Measurements from ENCODE around the gene STAM2. TPM values are rescaled to one million over a fixed set of nuclear protein-coding genes. Genes with fewer than 3 reads are reported as not detected.
A peak's percentile ranks its signal among the peaks of the same experiment; 100 is the strongest.

Gene STAM2
- total RNA-seq, 1 experiment from 2014 or later, result 24.4 TPM

- Mint-ChIP-seq H3K36me3 (ENCODE audit: insufficient read depth, unreplicated experiment) (peaks cover 4% of the 10 kb centered on the region), H3K4me1 (ENCODE audit: low read depth, unreplicated experiment) (peaks cover 13% of the 10 kb centered on the region), H3K27ac (ENCODE audit: unreplicated experiment) (no peak overlapping the region), H3K4me3 (ENCODE audit: unreplicated experiment) (no peak overlapping the region), H3K9me3 (ENCODE audit: unreplicated experiment) (no peaks in the 10 kb centered on the region), H3K27me3 (ENCODE audit: insufficient read depth, unreplicated experiment) (no peaks in the 10 kb centered on the region)
- H3K9me3 ChIP-seq, result no peaks in the 10 kb centered on the region
- no peaks in the 10 kb centered on the region for H3K36me3 ChIP-seq (ENCODE audit: control insufficient read depth, insufficient read depth, low read length)
- no peak for DNase-seq
- no peak overlapping the region for H3K4me3 ChIP-seq (ENCODE audit: low read depth, low read length)
- intact Hi-C loops (cut with micrococcal nuclease; ENCODE audit: unreplicated experiment), result no loop called here
- no peaks in the 10 kb centered on the region for H3K27me3 ChIP-seq (replicated peaks; ENCODE audit: control insufficient read depth, insufficient read depth, low read length)
- ChIA-PET CTCF (no interaction called here), POLR2A (interaction anchor here (0.5 kb wide), 1 partner anchor 282 kb away, joined by 3 read pairs; no protein-coding TSS in a partner anchor)
- peaks cover 21% of the 10 kb centered on the region for H3K4me1 ChIP-seq
- no TSS peak for BruUV-seq (replicated peaks)
- TF ChIP-seq CTCF (IDR thresholded peaks at IDR 0.05; ENCODE audit: insufficient read depth in 1 of 2, low read depth in 1 of 2, low read length in 1 of 2, severe bottlenecking in 1 of 2, unreplicated experiment in 1 of 2), result no peak
These were observed 43.3 kb downstream of the STAM2 start for GRCh38 chr2:152132306-152132705.

GRCh38 chr2:152127628-152128027 lies 47.9 kb downstream of the STAM2 start:
- CTCF ChIA-PET, result no interaction called here
- Histone ChIP-seq H3K36me3 (ENCODE audit: control insufficient read depth, insufficient read depth, low read length) (no peaks in the 10 kb centered on the region), H3K4me3 (ENCODE audit: low read depth, low read length) (no peak overlapping the region), H3K4me1 (0 out of 2 replicates have a peak, but pooled peaks cover 7% of the 10 kb centered on the region), H3K9me3 (no peaks in the 10 kb centered on the region), H3K27me3 (replicated peaks; ENCODE audit: control insufficient read depth, insufficient read depth, low read length) (no peaks in the 10 kb centered on the region)
- H3K27me3 Mint-ChIP-seq (ENCODE audit: insufficient read depth, unreplicated experiment), result no peaks in the 10 kb centered on the region
- BruUV-seq (replicated peaks), result no TSS peak
- intact Hi-C loops (cut with micrococcal nuclease; ENCODE audit: unreplicated experiment), result no loop called here
- no peak overlapping the region for H3K27ac Mint-ChIP-seq (ENCODE audit: unreplicated experiment)
- POLR2A ChIA-PET, result no interaction called here
- no peak for TF ChIP-seq CTCF (IDR thresholded peaks at IDR 0.05; ENCODE audit: insufficient read depth in 1 of 2, low read depth in 1 of 2, low read length in 1 of 2, severe bottlenecking in 1 of 2, unreplicated experiment in 1 of 2)
- H3K4me3 Mint-ChIP-seq (ENCODE audit: unreplicated experiment), result no peak overlapping the region
- H3K9me3 Mint-ChIP-seq (ENCODE audit: unreplicated experiment), result no peaks in the 10 kb centered on the region
- no peak for DNase-seq
- H3K36me3 Mint-ChIP-seq (ENCODE audit: insufficient read depth, unreplicated experiment), result no peaks in the 10 kb centered on the region
- H3K4me1 Mint-ChIP-seq (ENCODE audit: low read depth, unreplicated experiment), result no peaks in the 10 kb centered on the region

GRCh38 chr2:152126664-152127063 lies 48.9 kb downstream of the STAM2 start:
- intact Hi-C loops (cut with micrococcal nuclease; ENCODE audit: unreplicated experiment), result no loop called here
- H3K27ac Mint-ChIP-seq (ENCODE audit: unreplicated experiment), result no peak overlapping the region

More at GRCh38 chr2:152126664-152127063, 48.9 kb downstream of the STAM2 start:
- H3K9me3 Mint-ChIP-seq (ENCODE audit: unreplicated experiment), result no peaks in the 10 kb centered on the region
- no peak for TF ChIP-seq CTCF (IDR thresholded peaks at IDR 0.05; ENCODE audit: insufficient read depth in 1 of 2, low read depth in 1 of 2, low read length in 1 of 2, severe bottlenecking in 1 of 2, unreplicated experiment in 1 of 2)
- H3K27me3 ChIP-seq (replicated peaks; ENCODE audit: control insufficient read depth, insufficient read depth, low read length), result no peaks in the 10 kb centered on the region
- no peaks in the 10 kb centered on the region for H3K27me3 Mint-ChIP-seq (ENCODE audit: insufficient read depth, unreplicated experiment)
- no peak overlapping the region for H3K4me3 Mint-ChIP-seq (ENCODE audit: unreplicated experiment)
- no peaks in the 10 kb centered on the region for H3K9me3 ChIP-seq
- H3K36me3 ChIP-seq (ENCODE audit: control insufficient read depth, insufficient read depth, low read length), result no peaks in the 10 kb centered on the region
- H3K36me3 Mint-ChIP-seq (ENCODE audit: insufficient read depth, unreplicated experiment), result no peaks in the 10 kb centered on the region
- H3K4me1 ChIP-seq, result no peaks in the 10 kb centered on the region
- DNase-seq, result peak; percentile 19 to 44
- BruUV-seq (replicated peaks), result no TSS peak
- no peaks in the 10 kb centered on the region for H3K4me1 Mint-ChIP-seq (ENCODE audit: low read depth, unreplicated experiment)
- no peak overlapping the region for H3K4me3 ChIP-seq (ENCODE audit: low read depth, low read length)
- CTCF ChIA-PET, result no interaction called here
- POLR2A ChIA-PET, result no interaction called here

All from Caco-2 (cell line).